Osteocyte (in vitro differentiated cells): ENCODE measurements around the gene OSBPL3. TPM values are rescaled to one million over a fixed set of nuclear protein-coding genes. Genes with fewer than 3 reads are reported as not detected.

ENCODE experiments used
- DNase-seq: peaks from one replicate; pipeline ENCODE4 v3.0.0; 2021; ENCODE audit warnings: mixed read lengths; ENCODE audit not compliant: unreplicated experiment; ENCODE audit errors: extremely low spot score
- H3K27ac Mint-ChIP-seq: one replicate; pipeline ENCODE4 v1.8.0; 2021; ENCODE audit warnings: mild to moderate bottlenecking, mixed read lengths; ENCODE audit not compliant: unreplicated experiment
- H3K27me3 Mint-ChIP-seq: one replicate; pipeline ENCODE4 v1.8.0; 2021; ENCODE audit warnings: mixed read lengths; ENCODE audit not compliant: unreplicated experiment
- H3K36me3 Mint-ChIP-seq: one replicate; pipeline ENCODE4 v1.8.0; 2021; ENCODE audit warnings: mixed read lengths; ENCODE audit not compliant: unreplicated experiment
- H3K4me1 Mint-ChIP-seq: one replicate; pipeline ENCODE4 v1.8.0; 2021; ENCODE audit warnings: mixed read lengths; ENCODE audit not compliant: unreplicated experiment
- H3K4me3 Mint-ChIP-seq: one replicate; pipeline ENCODE4 v1.8.0; 2021; ENCODE audit warnings: mild to moderate bottlenecking, moderate library complexity, mixed read lengths; ENCODE audit not compliant: unreplicated experiment
- H3K9me3 Mint-ChIP-seq: one replicate; pipeline ENCODE4 v1.8.0; 2021; ENCODE audit warnings: mixed read lengths; ENCODE audit not compliant: unreplicated experiment
- CTCF ChIP-seq: fragments of 200-600 bp; sonication (generic); IDR thresholded peaks from 2 replicates; pipeline ENCODE4 v1.5.0; 2021; ENCODE audit warnings: antibody characterized with exemption, mild to moderate bottlenecking, moderate library complexity
- total RNA-seq: library from RNA; stranded (reverse); gene quantifications from 2 replicates; pipeline ENCODE4 v1.2.1, GENCODE V29; 2021

The OSBPL3 gene
- total RNA-seq, 1 donor from 2014 or later = 8.0 TPM

- no peak overlapping the region for H3K4me3 Mint-ChIP-seq
- H3K27me3 Mint-ChIP-seq = no peaks in the 10 kb centered on the region
- H3K36me3 Mint-ChIP-seq = no peaks in the 10 kb centered on the region
- no peak for TF ChIP-seq CTCF
- peaks cover 7% of the 10 kb centered on the region for H3K4me1 Mint-ChIP-seq
- peak; percentile 56 for DNase-seq
- no peak overlapping the region for H3K27ac Mint-ChIP-seq
- no peaks in the 10 kb centered on the region for H3K9me3 Mint-ChIP-seq
Measured at GRCh38 chr7:24870766-24871165, 109.2 kb downstream of the OSBPL3 start.

GRCh38 chr7:24869572-24869971 is 110.4 kb downstream of the OSBPL3 start:
- Mint-ChIP-seq H3K9me3 (no peaks in the 10 kb centered on the region), H3K36me3 (no peaks in the 10 kb centered on the region), H3K27me3 (no peaks in the 10 kb centered on the region), H3K4me1 (peaks cover 7% of the 10 kb centered on the region), H3K27ac (no peak overlapping the region), H3K4me3 (no peak overlapping the region)
- no peak for DNase-seq
- no peak for TF ChIP-seq CTCF

DNA sequence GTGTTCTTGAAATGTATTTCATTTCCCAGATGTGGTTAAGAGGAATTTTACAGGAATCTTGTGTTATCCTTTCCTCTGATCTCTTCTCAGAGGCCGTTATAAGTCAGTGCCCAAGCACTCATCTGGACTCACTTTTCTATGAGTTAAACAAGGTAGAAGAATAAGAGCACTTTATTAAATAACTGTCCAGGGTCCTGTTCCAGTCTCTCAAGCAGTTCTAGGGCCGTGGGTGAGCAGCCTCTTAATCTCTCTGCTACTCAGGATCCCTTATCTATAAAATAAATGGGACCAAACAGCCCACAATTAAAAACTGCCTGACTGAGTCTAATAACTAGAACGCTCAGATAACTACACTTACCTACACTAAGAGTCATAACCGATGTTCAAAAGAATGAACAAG is 111.2 kb downstream of the OSBPL3 start:
- TF ChIP-seq CTCF = no peak
- H3K4me3 Mint-ChIP-seq = no peak overlapping the region
- H3K27me3 Mint-ChIP-seq = no peaks in the 10 kb centered on the region
- no peaks in the 10 kb centered on the region for H3K4me1 Mint-ChIP-seq
- H3K36me3 Mint-ChIP-seq = no peaks in the 10 kb centered on the region
- no peak overlapping the region for H3K27ac Mint-ChIP-seq
- H3K9me3 Mint-ChIP-seq = no peaks in the 10 kb centered on the region
- no peak for DNase-seq

DNA sequence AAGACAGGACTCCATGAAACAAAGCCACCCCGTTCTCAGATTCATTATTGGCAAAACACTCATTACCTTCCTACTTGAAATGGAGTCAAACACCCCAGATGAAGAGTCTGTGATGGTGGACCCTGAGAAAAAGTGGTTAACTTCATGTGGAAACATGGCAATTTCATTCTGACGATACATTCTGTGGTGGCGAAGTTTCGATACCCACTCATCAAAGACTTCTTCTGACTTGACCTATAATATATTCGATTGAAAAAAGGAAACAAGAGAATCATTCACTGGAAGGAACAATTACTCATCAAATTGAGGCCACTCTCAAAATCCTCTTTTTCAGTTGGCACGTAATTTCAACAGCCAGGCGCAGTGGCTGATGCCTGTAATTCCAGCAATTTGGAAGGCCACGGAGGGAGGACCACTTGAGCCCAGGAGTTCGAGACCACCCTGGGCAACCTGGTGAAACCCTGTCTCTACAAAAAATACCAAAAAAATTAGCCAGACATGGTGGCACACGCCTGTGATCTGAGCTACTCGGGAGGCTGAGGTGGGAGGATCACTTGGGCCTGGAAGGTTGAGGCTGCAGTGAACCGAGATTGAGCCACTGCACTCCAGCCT is 113.9 kb downstream of the OSBPL3 start:
- TF ChIP-seq CTCF = no peak
- DNase-seq = no peak
- Mint-ChIP-seq H3K36me3 (no peaks in the 10 kb centered on the region), H3K27ac (no peak overlapping the region), H3K4me1 (no peaks in the 10 kb centered on the region), H3K9me3 (no peaks in the 10 kb centered on the region), H3K4me3 (no peak overlapping the region), H3K27me3 (no peaks in the 10 kb centered on the region)

DNA sequence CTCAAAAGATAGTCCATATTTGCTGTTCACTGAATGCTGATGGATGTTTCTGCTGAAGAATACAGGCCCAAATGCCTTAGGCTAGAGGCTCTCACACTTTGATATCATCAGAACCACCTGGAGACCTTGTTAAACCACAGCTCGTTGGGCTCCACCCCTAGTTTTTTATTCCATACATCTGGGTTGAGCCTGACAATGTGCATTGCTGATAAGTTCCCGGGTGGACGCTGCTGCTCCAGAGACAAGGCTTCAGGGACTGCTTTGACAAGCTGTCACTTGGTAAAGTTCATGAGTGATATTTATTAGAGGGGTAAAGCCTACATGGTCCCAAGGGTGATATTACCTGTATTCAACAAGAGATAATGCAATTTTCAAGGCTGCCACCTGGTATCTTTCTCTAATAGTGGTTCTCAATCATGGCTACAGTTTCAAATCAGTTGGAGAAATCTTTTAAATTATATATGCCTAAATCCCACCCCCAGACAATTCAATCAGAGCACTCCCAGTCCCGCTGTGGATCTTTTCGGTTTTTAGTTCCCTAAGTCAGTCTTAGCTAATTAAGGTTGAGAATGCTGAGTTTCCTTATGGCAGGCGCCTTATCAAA is 115.7 kb downstream of the OSBPL3 start:
- H3K36me3 Mint-ChIP-seq = no peaks in the 10 kb centered on the region
- no peaks in the 10 kb centered on the region for H3K9me3 Mint-ChIP-seq
- no peak overlapping the region for H3K27ac Mint-ChIP-seq
- no peaks in the 10 kb centered on the region for H3K4me1 Mint-ChIP-seq
- H3K4me3 Mint-ChIP-seq = no peak overlapping the region
- no peak for TF ChIP-seq CTCF
- DNase-seq = no peak
- no peaks in the 10 kb centered on the region for H3K27me3 Mint-ChIP-seq
